A673 (cell line): Measurements from ENCODE around the gene KCNH5.

ENCODE experiments used
- CTCF ChIP-seq: fragments of 300-800, 200-600 bp; sonication (generic); conservative IDR thresholded peaks from 2 replicates; pipeline ENCODE4 v1.5.1; 2017; ENCODE audit warnings: low read depth, mild to moderate bottlenecking, antibody characterized with exemption, low read length, moderate library complexity, mixed read lengths
- EZH2 ChIP-seq: fragments of 200-600 bp; sonication (generic); IDR thresholded peaks from 2 replicates; pipeline ENCODE4 v1.6.1; 2017; ENCODE audit warnings: borderline replicate concordance, low read depth, mild to moderate bottlenecking, mixed read lengths, antibody characterized with exemption, low read length; ENCODE audit not compliant: poor library complexity, severe bottlenecking

- no peak for TF ChIP-seq CTCF
- no peak for TF ChIP-seq EZH2
These were observed 370.6 kb downstream of the KCNH5 start for GRCh38 chr14:62674563-62675237.
